Embryonic facial prominence (tissue), 1 donor: ENCODE data around the gene CIAO2B.

Source experiments
- DNase-seq: peaks from one replicate; pipeline ENCODE4 v3.0.0-alpha.2; 2016; ENCODE audit errors: extremely low spot score

The CIAO2B gene

GRCh38 chr16:66888647-66889615 is 45.3 kb downstream of the CIAO2B start:
- DNase-seq, result no peak

- no peak for DNase-seq
Observed at GRCh38 chr16:66886914-66887313, 47.3 kb downstream of the CIAO2B start.

GRCh38 chr16:66886321-66886720 is 47.9 kb downstream of the CIAO2B start:
- DNase-seq, result no peak

- DNase-seq, result no peak
Observed at GRCh38 chr16:66885491-66885890, 48.7 kb downstream of the CIAO2B start.

GRCh38 chr16:66882702-66883101 is 51.5 kb downstream of the CIAO2B start:
- DNase-seq, result no peak
